Esophagus muscularis mucosa (tissue), 4 donors: ENCODE data around the gene WDR4. TPM values are rescaled to one million over a fixed set of nuclear protein-coding genes. Genes with fewer than 3 reads are reported as not detected.
"Not testable (repeated sequence)": the region's sequence is repeated elsewhere in the genome, so short reads cannot be mapped to it uniquely, and the experiment has no call there.

Experiments used
- DNase-seq: peaks from one replicate; pipeline ENCODE4 v3.0.0-alpha.2; 2017; ENCODE audit errors: extremely low spot score
- H3K27ac ChIP-seq, 4 donors: fragments of 200-600 bp; sonication (generic); replicated peaks in 1 of 4; 1 replicate in 3 of 4; 2 replicates in 1 of 4; pipeline ENCODE4 v1.5.1; 2016 to 2019; ENCODE audit warnings: mild to moderate bottlenecking in 1 of 4
- H3K27me3 ChIP-seq, 4 donors: fragments of 200-600 bp; sonication (generic); one replicate each; pipeline versions ENCODE4 v1.5.1 to v1.6.0; 2016 to 2019
- H3K36me3 ChIP-seq, 4 donors: fragments of 200-600 bp; sonication (generic); one replicate each; pipeline ENCODE4 v1.5.1; 2016 to 2019
- H3K4me1 ChIP-seq, 4 donors: fragments of 200-600 bp; sonication (generic); one replicate each; pipeline ENCODE4 v1.5.1; 2016 to 2019
- H3K4me3 ChIP-seq, 4 donors: fragments of 200-600 bp; sonication (generic); 1 replicate in 2 of 4; 2 replicates in 2 of 4; pipeline ENCODE4 v1.5.1; 2016 to 2019; ENCODE audit warnings: mild to moderate bottlenecking in 4 of 4, moderate library complexity in 1 of 4
- H3K9me3 ChIP-seq, 4 donors: fragments of 200-600 bp; sonication (generic); 1 replicate in 3 of 4; 2 replicates in 1 of 4; pipeline ENCODE4 v1.5.1; 2016 to 2019
- CTCF ChIP-seq, 3 experiments: fragments of 200-600 bp in 2 of 3; fragments of 450-650 bp in 1 of 3; sonication (generic) in 2 of 3; IDR thresholded peaks; one replicate each; pipeline ENCODE4 v1.5.1; 2017 to 2019; ENCODE audit warnings: antibody characterized with exemption in 3 of 3, mild to moderate bottlenecking in 2 of 3, moderate library complexity in 1 of 3
- EP300 ChIP-seq: sonication (generic); formaldehyde crosslinking; IDR thresholded peaks from one replicate; pipeline ENCODE4 v1.6.1; 2017; ENCODE audit warnings: antibody characterized with exemption
- POLR2A ChIP-seq: fragments of 450-650 bp; IDR thresholded peaks from one replicate; pipeline ENCODE4 v1.6.1; 2017; ENCODE audit warnings: antibody characterized with exemption, moderate library complexity, mild to moderate bottlenecking, low read depth
- POLR2AphosphoS5 ChIP-seq, 2 donors: sonication (generic); formaldehyde crosslinking; IDR thresholded peaks; one replicate each; pipeline ENCODE4 v1.6.1; 2017; ENCODE audit warnings: antibody characterized with exemption in 2 of 2
- WGBS: methylation state at CpG from one replicate; pipeline ENCODE4 v1.1.5; 2018; 5-methylcytosine and 5-hydroxymethylcytosine counted together
- intact Hi-C: fragments of 100-400 bp; cut with DNase I; formaldehyde crosslinking; loops from one replicate; pipeline ENCODE4 v1.15.1; 2023
- total RNA-seq, 4 donors: library from RNA; depleted of rRNA; stranded (reverse); fragments of >200 nt; gene quantifications; one replicate each; pipeline versions ENCODE4 v1.1.0 to v1.2.1, GENCODE V29; 2016

WDR4 gene
- total RNA-seq, 4 donors from 2014 or later: 5.8 to 10.1 (median 7.0) TPM

- no peak for DNase-seq
- intact Hi-C loops: no loop called here
- H3K4me1 ChIP-seq: peaks cover 6 to 15% (median 7%) of the 10 kb centered on the region in 4 donors
- no peaks in the 10 kb centered on the region for H3K27me3 ChIP-seq
- no peak for TF ChIP-seq CTCF (IDR thresholded peaks at IDR 0.05)
- no peak for TF ChIP-seq EP300
- no peak for TF ChIP-seq POLR2A
- TF ChIP-seq POLR2AphosphoS5 (IDR thresholded peaks at IDR 0.05): no peak
- 92% methylated on average over 13 of the region's 21 CpGs for WGBS
- peaks cover 14 to 74% (median 60%) of the 10 kb centered on the region in 4 donors for H3K36me3 ChIP-seq
- no peaks in the 10 kb centered on the region for H3K9me3 ChIP-seq
- no peak overlapping the region for H3K4me3 ChIP-seq
- H3K27ac ChIP-seq: no peak overlapping the region
Measured at GRCh38 chr21:42841156-42841915, 38.0 kb downstream of the WDR4 start.

GRCh38 chr21:42840411-42841155 lies 38.8 kb downstream of the WDR4 start:
- H3K4me1 ChIP-seq: peaks cover 5 to 14% (median 7%) of the 10 kb centered on the region in 4 donors
- no peak overlapping the region for H3K4me3 ChIP-seq
- 95% methylated on average over 14 of the region's 14 CpGs for WGBS
- TF ChIP-seq POLR2A (no peak), CTCF (IDR thresholded peaks at IDR 0.05) (no peak), POLR2AphosphoS5 (IDR thresholded peaks at IDR 0.05) (no peak), EP300 (no peak)
- intact Hi-C loops: no loop called here
- H3K36me3 ChIP-seq: peaks cover 14 to 66% (median 53%) of the 10 kb centered on the region in 4 donors
- no peak overlapping the region for H3K27ac ChIP-seq
- H3K27me3 ChIP-seq: no peaks in the 10 kb centered on the region
- DNase-seq: no peak
- no peaks in the 10 kb centered on the region for H3K9me3 ChIP-seq

GRCh38 chr21:42839271-42840231 lies 39.8 kb downstream of the WDR4 start:
- Histone ChIP-seq H3K4me3 (no peak overlapping the region), H3K27me3 (no peaks in the 10 kb centered on the region), H3K36me3 (peaks cover 14 to 56% (median 42%) of the 10 kb centered on the region in 4 donors), H3K9me3 (no peaks in the 10 kb centered on the region), H3K27ac (no peak overlapping the region), H3K4me1 (peaks cover 3 to 4% (median 4%) of the 10 kb centered on the region in 4 donors)
- intact Hi-C loops: no loop called here
- 89% methylated on average over 18 of the region's 29 CpGs for WGBS
- TF ChIP-seq EP300: no peak
- no peak for TF ChIP-seq POLR2AphosphoS5 (IDR thresholded peaks at IDR 0.05)
- no peak for TF ChIP-seq POLR2A
- TF ChIP-seq CTCF (IDR thresholded peaks at IDR 0.05): no peak
- no peak for DNase-seq

- H3K9me3 ChIP-seq, H3K4me3 ChIP-seq, H3K27ac ChIP-seq, H3K4me1 ChIP-seq, intact Hi-C loops, H3K27me3 ChIP-seq, DNase-seq: not testable (repeated sequence)
- peaks cover 14 to 44% (median 39%) of the 10 kb centered on the region in 4 donors for H3K36me3 ChIP-seq
- 72% methylated on average over 8 of the region's 8 CpGs for WGBS
Measured at GRCh38 chr21:42838212-42838690, 41.1 kb downstream of the WDR4 start.
